Smooth muscle cell (in vitro differentiated cells): ENCODE data around the gene B4GALNT3. TPM values are rescaled to one million over a fixed set of nuclear protein-coding genes. Genes with fewer than 3 reads are reported as not detected.

Experiments
- DNase-seq: peaks from one replicate; lab custom pipeline; 2025; ENCODE audit not compliant: unreplicated experiment; lab: John Stamatoyannopoulos, UW
- H2AFZ ChIP-seq: fragments of 200-600 bp; sonication (generic); 2 replicates; pipeline ENCODE4 v1.6.0; 2016; ENCODE audit warnings: antibody characterized with exemption, low read depth, mild to moderate bottlenecking
- H3F3A ChIP-seq: fragments of 200-600 bp; sonication (generic); 2 replicates; pipeline ENCODE4 v1.6.0; 2017; ENCODE audit warnings: antibody characterized with exemption, low read depth
- H3K27ac ChIP-seq: fragments of 200-600 bp; sonication (generic); 2 replicates; pipeline ENCODE4 v1.5.1; 2016; ENCODE audit warnings: low read depth, mild to moderate bottlenecking
- H3K27me3 ChIP-seq: fragments of 200-600 bp; sonication (generic); 2 replicates; pipeline ENCODE4 v1.6.1; 2016; ENCODE audit warnings: low read depth, mild to moderate bottlenecking
- H3K36me3 ChIP-seq: fragments of 200-600 bp; sonication (generic); 2 replicates; pipeline ENCODE4 v1.5.1; 2016; ENCODE audit warnings: low read depth
- H3K4me1 ChIP-seq: fragments of 200-600 bp; sonication (generic); 2 replicates; pipeline ENCODE4 v1.5.1; 2016; ENCODE audit warnings: low read depth
- H3K4me2 ChIP-seq: fragments of 200-600 bp; sonication (generic); 2 replicates; pipeline ENCODE4 v1.6.0; 2016; ENCODE audit warnings: mild to moderate bottlenecking
- H3K4me3 ChIP-seq: fragments of 200-600 bp; sonication (generic); 2 replicates; pipeline ENCODE4 v1.5.1; 2016; ENCODE audit warnings: mild to moderate bottlenecking
- H3K79me2 ChIP-seq: fragments of 200-600 bp; sonication (generic); 2 replicates; pipeline ENCODE4 v1.6.0; 2016; ENCODE audit warnings: low read depth, mild to moderate bottlenecking
- H3K9ac ChIP-seq: fragments of 200-600 bp; sonication (generic); 2 replicates; pipeline ENCODE4 v1.6.0; 2016; ENCODE audit warnings: low read depth
- H3K9me3 ChIP-seq: fragments of 200-600 bp; sonication (generic); replicated peaks from 2 replicates; pipeline ENCODE4 v1.5.1; 2016; ENCODE audit warnings: low read depth
- H4K20me1 ChIP-seq: fragments of 200-600 bp; sonication (generic); 2 replicates; pipeline ENCODE4 v1.6.0; 2016; ENCODE audit warnings: low read depth
- WGBS: methylation state at CpG from one replicate; pipeline ENCODE4 v1.1.7; 2016; ENCODE audit warnings: low lambda C conversion rate; 5-methylcytosine and 5-hydroxymethylcytosine counted together
- polyA plus RNA-seq: library from polyadenylated mRNA; unstranded; fragments of >200 nt; fragmentation: Nextera tagmentation; extraction: Ambion mirVana; gene quantifications from 2 replicates; pipeline ENCODE4 v1.2.1, GENCODE V29; 2016
- total RNA-seq: library from RNA; depleted of rRNA; stranded (reverse); fragments of >200 nt; gene quantifications from 2 replicates; pipeline ENCODE4 v1.2.3, GENCODE V29; 2014
- TF ChIP-seq, protein P1 (sequence below): fragments of 200-600 bp; sonication (generic); IDR thresholded peaks from 2 replicates; pipeline ENCODE4 v1.5.1; 2017; ENCODE audit warnings: borderline replicate concordance, mild to moderate bottlenecking, antibody characterized with exemption; ENCODE audit not compliant: insufficient read depth, poor library complexity, severe bottlenecking

The B4GALNT3 gene
- total and polyA plus RNA-seq, 2 experiments from 2014 or later: 5.1 to 5.7 TPM

- H3K36me3 ChIP-seq: no peaks in the 10 kb centered on the region
- H3K4me1 ChIP-seq: peaks cover 15% of the 10 kb centered on the region
- H3K4me2 ChIP-seq: peak overlapping the region; percentile 10
- H2AFZ ChIP-seq: no peak overlapping the region
- H3K4me3 ChIP-seq: no peak overlapping the region
- no peaks in the 10 kb centered on the region for H4K20me1 ChIP-seq
- no peaks in the 10 kb centered on the region for H3F3A ChIP-seq
- H3K9me3 ChIP-seq: no peaks in the 10 kb centered on the region
- 88% methylated on average over 28 of the region's 41 CpGs for WGBS
- H3K79me2 ChIP-seq: no peaks in the 10 kb centered on the region
- TF ChIP-seq, protein P1, sequence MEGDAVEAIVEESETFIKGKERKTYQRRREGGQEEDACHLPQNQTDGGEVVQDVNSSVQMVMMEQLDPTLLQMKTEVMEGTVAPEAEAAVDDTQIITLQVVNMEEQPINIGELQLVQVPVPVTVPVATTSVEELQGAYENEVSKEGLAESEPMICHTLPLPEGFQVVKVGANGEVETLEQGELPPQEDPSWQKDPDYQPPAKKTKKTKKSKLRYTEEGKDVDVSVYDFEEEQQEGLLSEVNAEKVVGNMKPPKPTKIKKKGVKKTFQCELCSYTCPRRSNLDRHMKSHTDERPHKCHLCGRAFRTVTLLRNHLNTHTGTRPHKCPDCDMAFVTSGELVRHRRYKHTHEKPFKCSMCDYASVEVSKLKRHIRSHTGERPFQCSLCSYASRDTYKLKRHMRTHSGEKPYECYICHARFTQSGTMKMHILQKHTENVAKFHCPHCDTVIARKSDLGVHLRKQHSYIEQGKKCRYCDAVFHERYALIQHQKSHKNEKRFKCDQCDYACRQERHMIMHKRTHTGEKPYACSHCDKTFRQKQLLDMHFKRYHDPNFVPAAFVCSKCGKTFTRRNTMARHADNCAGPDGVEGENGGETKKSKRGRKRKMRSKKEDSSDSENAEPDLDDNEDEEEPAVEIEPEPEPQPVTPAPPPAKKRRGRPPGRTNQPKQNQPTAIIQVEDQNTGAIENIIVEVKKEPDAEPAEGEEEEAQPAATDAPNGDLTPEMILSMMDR: no peak
- H3K9ac ChIP-seq: no peak overlapping the region
- DNase-seq: no peak
- no peaks in the 10 kb centered on the region for H3K27me3 ChIP-seq
- H3K27ac ChIP-seq: no peak overlapping the region
Observed at GRCh38 chr12:546265-546919, 86.7 kb downstream of the B4GALNT3 start.

GRCh38 chr12:546920-547845, 87.4 kb downstream of the B4GALNT3 start:
- 37% methylated on average over 43 of the region's 44 CpGs for WGBS
- Histone ChIP-seq H3K27ac (no peak overlapping the region), H3F3A (no peaks in the 10 kb centered on the region), H3K79me2 (no peaks in the 10 kb centered on the region), H3K4me1 (peaks cover 7% of the 10 kb centered on the region), H3K4me2 (peak overlapping the region; percentile 10), H3K9me3 (no peaks in the 10 kb centered on the region), H3K4me3 (no peak overlapping the region), H4K20me1 (no peaks in the 10 kb centered on the region), H2AFZ (no peak overlapping the region), H3K27me3 (no peaks in the 10 kb centered on the region), H3K36me3 (no peaks in the 10 kb centered on the region), H3K9ac (no peak overlapping the region)
- DNase-seq: peak; percentile 27
- TF ChIP-seq, protein P1: peak; percentile 100

DNA sequence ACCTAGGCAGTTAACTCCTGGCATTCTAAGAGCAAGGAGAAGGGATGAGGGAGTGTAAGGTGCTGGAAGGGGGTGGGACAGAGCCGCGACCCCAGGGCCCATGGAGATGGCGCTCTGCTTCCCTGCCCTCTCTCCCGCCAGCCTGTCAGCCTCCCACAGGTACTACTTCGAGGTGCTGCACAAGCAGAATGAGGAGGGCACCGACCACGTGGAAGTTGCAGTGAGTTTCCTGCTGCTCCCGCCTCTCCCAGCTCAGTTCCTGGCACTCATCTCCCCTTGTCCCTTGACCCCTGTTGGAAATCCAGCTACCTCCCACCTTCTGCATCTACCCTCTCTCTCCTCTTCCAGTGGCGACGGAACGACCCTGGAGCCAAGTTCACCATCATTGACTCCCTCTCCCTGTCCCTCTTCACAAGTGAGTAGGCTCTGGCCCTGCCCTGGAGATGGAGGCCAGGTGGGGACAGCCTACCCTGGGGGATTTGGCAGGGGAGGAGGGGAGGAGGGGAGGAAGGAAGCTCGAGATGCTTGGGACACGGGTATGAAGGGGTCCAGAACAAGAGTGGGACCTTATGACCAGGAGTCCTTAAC, 88.2 kb downstream of the B4GALNT3 start:
- DNase-seq: no peak

More for the DNA sequence above, 88.2 kb downstream of the B4GALNT3 start:
- no peaks in the 10 kb centered on the region for H3F3A ChIP-seq
- H3K9ac ChIP-seq: no peak overlapping the region
- no peaks in the 10 kb centered on the region for H3K4me1 ChIP-seq
- H3K36me3 ChIP-seq: no peaks in the 10 kb centered on the region
- H4K20me1 ChIP-seq: no peaks in the 10 kb centered on the region
- no peaks in the 10 kb centered on the region for H3K79me2 ChIP-seq
- H3K4me2 ChIP-seq: no peak overlapping the region
- H3K9me3 ChIP-seq: no peaks in the 10 kb centered on the region
- TF ChIP-seq, protein P1: no peak
- no peak overlapping the region for H3K4me3 ChIP-seq
- H2AFZ ChIP-seq: no peak overlapping the region
- 96% methylated on average over 13 of the region's 13 CpGs for WGBS
- no peaks in the 10 kb centered on the region for H3K27me3 ChIP-seq
- H3K27ac ChIP-seq: no peak overlapping the region
